Measurements from ENCODE around the gene MAST1.

The MAST1 gene

DNA sequence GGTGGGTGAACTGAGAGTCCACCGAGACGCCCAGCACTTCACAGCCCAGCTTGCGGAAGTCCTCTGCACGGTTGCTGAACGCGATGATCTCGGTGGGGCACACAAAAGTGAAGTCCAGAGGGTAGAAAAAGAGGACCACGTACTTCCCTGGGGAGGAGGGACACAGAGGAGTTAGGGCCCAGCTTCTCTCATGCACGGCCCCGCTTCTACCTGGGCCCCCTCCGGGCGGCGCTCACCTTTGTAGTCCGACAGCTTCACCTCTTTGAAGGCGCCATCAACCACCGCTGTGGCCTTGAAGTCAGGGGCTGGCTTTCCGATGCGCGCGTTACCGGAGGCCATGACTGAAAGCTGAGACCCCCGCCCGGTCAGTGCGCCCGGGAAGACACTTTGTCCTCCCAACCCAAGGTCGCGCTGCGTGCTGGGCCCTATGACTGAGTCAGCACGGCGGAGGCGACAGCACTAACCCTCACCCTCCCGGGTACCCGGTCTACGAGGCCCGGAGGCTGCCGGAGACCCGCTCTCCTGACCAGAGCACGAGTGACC is 37.3 kb upstream of the MAST1 start:
- H3K4ac ChIP-seq (ENCODE audit: low read length), result peak overlapping the region; percentile 87
- H3K23ac ChIP-seq (ENCODE audit: low read depth, low read length, poor library complexity), result peak overlapping the region; percentile 98
- H3K4me3 ChIP-seq (ENCODE audit: low read length in 2 of 2), result peak overlapping the region; percentile 86 to 96
- H2BK120ac ChIP-seq (ENCODE audit: low read depth, low read length), result no peak overlapping the region
- H2BK15ac ChIP-seq (ENCODE audit: low read length), result peak overlapping the region; percentile 99
- H4K91ac ChIP-seq (ENCODE audit: low read depth, low read length, poor library complexity), result no peak overlapping the region
- peak overlapping the region; percentile 100 for H3K18ac ChIP-seq (ENCODE audit: low read length)
- H3K79me1 ChIP-seq (ENCODE audit: low read depth, low read length), result peaks cover 11% of the 10 kb centered on the region
- WGBS, 2 donors (ENCODE audit: extremely low coverage in 2 of 2, insufficient read length in 2 of 2, insufficient replicate concordance in 1 of 2), result no CpG with 5 or more reads among the region's 38 CpGs
- peak overlapping the region; percentile 94 for H2BK5ac ChIP-seq (ENCODE audit: low read length)
- no peak for DNase-seq (ENCODE audit: low spot score)
- H3K9ac ChIP-seq (ENCODE audit: low read depth, low read length, poor library complexity), result peak overlapping the region; percentile 100
- H3K36me3 ChIP-seq (replicated peaks in 1 of 2; ENCODE audit: control insufficient read depth in 2 of 2, insufficient read depth in 2 of 2, low read length in 2 of 2), result peaks cover 12 to 33% of the 10 kb centered on the region in 2 donors
- peak overlapping the region; percentile 99 for H2AK5ac ChIP-seq (ENCODE audit: low read depth, low read length)
- peak overlapping the region; percentile 84 for H3K4me2 ChIP-seq (ENCODE audit: insufficient read depth, low read length, poor library complexity, severe bottlenecking)
- H4K8ac ChIP-seq (ENCODE audit: low read depth, low read length), result no peak overlapping the region
- H2AFZ ChIP-seq (ENCODE audit: low read length), result peak overlapping the region; percentile 98
- no peak overlapping the region for H2BK12ac ChIP-seq (ENCODE audit: low read length)
- H3K9me3 ChIP-seq (replicated peaks in 1 of 2; ENCODE audit: control insufficient read depth in 2 of 2, insufficient read depth in 1 of 2, low read depth in 1 of 2, low read length in 2 of 2), result no peaks in the 10 kb centered on the region
- peaks cover 10 to 12% of the 10 kb centered on the region in 2 donors for H3K4me1 ChIP-seq (ENCODE audit: control insufficient read depth in 2 of 2, insufficient read depth in 1 of 2, low read depth in 1 of 2, low read length in 2 of 2)
- H3K27ac ChIP-seq (replicated peaks; ENCODE audit: low read length), result peak overlapping the region; percentile 30
- no peaks in the 10 kb centered on the region for H3K27me3 ChIP-seq (ENCODE audit: control insufficient read depth in 3 of 3, insufficient read depth in 3 of 3, low read depth in 1 of 3, low read length in 3 of 3)
- peak overlapping the region; percentile 99 for H3K14ac ChIP-seq (ENCODE audit: low read length)

DNA sequence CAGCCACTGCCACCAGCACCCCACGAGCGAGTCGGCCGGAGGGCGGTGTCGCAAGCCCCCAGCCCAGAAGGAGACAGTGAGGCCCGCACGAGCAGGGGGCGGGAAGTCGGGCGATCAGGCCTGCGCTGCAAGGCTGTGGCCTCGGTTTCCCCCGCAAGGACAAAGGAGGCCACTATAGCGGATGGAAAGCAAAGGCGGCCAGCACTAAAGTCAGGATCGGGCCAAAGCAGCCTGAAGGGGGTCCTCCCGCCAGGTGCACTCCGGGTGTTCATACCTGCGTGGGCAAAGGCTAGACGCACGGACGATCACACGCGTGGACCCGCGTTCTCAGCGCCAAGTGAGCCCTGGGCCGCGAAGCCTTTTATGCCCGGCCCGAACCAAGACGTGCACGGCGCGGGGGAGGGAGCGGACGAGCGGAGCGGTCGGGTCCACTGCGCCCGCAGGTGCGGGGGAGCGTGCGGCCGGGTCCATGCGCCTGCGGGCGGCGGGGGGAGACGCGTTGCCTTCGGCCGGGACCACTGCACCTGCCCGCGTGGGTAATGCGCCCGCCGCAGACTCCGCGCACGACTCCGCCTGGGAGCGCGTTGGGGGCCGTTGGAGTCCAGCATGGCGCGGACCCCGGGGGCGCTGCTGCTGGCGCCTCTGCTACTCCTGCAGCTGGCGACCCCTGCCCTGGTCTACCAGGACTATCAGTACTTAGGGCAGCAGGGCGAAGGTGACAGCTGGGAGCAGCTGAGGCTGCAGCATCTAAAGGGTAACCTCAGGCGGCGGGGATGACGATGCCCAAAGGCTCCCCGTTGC is 36.6 kb upstream of the MAST1 start, which contains the start of the genes PRDX2 and THSD8:
Gene PRDX2 (minus strand): TSS at position 335 of the 801 bp plus-strand sequence. CDS start 539 bp downstream, outside the sequence.
Gene THSD8 (plus strand): TSS at position 604 of the 801 bp plus-strand sequence. CDS start 3 bp downstream, at position 607.
- Histone ChIP-seq H3K9ac (ENCODE audit: low read depth, low read length, poor library complexity) (peak within 1 kb of the TSS; percentile 100), H3K4me2 (ENCODE audit: insufficient read depth, low read length, poor library complexity, severe bottlenecking) (peak within 1 kb of the TSS; percentile 84)
- no CpG with 5 or more reads among the region's 78 CpGs for WGBS, 2 donors (ENCODE audit: extremely low coverage in 2 of 2, insufficient read length in 2 of 2, insufficient replicate concordance in 1 of 2)

DNA sequence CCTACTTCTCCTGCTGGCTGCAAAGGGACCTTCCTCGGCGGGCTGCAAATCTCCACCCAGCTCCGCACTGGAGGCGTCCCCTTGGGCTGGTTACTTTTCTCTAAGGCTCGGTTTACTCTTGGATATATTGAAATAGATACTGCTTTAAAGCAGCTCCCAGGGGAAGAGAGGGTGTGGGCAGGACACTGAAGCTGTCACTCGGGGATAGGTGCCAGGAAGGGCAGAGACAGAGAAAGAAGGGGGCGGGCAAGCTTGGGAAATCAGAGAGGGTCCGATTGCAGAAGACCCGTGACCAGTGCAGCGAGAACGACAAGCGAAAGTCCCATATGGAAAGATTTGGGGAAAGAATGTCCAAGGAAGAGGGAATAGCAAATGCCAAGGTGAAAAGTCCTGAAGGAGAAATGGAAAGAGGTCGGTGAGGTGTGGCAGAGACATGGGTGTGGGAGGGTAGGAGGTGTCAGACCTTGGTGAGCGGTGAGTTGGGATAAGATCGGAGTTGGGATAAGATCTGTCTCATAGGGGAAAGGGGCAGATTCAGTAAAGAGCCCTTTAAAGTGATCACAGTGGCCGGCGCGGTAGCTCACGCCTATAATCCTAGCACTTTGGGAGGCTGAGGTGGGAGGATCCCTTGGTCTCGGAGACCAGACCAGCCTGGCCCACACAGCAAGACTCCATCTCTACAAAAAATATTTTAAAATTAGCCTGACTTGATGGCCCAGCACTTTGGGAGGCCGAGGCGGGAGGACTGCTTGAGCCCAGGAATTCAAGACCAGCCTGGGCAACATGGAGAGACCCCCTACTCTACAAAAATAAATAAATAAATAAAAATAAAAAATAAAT is 35.8 kb upstream of the MAST1 start:
- no peak overlapping the region for H3K27ac ChIP-seq (replicated peaks; ENCODE audit: low read length)

More for the DNA sequence above, 36.6 kb upstream of the MAST1 start, which contains the start of the genes PRDX2 and THSD8:
- H4K91ac ChIP-seq (ENCODE audit: low read depth, low read length, poor library complexity), result no peak within 1 kb of the TSS
- peak within 1 kb of the TSS; percentile 87 for H3K4ac ChIP-seq (ENCODE audit: low read length)
- peaks cover 7 to 11% of the 10 kb centered on the region in 2 donors for H3K4me1 ChIP-seq (ENCODE audit: control insufficient read depth in 2 of 2, insufficient read depth in 1 of 2, low read depth in 1 of 2, low read length in 2 of 2)
- peak within 1 kb of the TSS; percentile 30 for H3K27ac ChIP-seq (replicated peaks; ENCODE audit: low read length)
- peak within 1 kb of the TSS; percentile 98 for H2AFZ ChIP-seq (ENCODE audit: low read length)
- peaks cover 11% of the 10 kb centered on the region for H3K79me1 ChIP-seq (ENCODE audit: low read depth, low read length)
- no peaks in the 10 kb centered on the region for H3K9me3 ChIP-seq (replicated peaks in 1 of 2; ENCODE audit: control insufficient read depth in 2 of 2, insufficient read depth in 1 of 2, low read depth in 1 of 2, low read length in 2 of 2)
- peak within 1 kb of the TSS; percentile 98 for H3K23ac ChIP-seq (ENCODE audit: low read depth, low read length, poor library complexity)
- H2BK120ac ChIP-seq (ENCODE audit: low read depth, low read length), result peak within 1 kb of the TSS; percentile 87
- H3K14ac ChIP-seq (ENCODE audit: low read length), result peak within 1 kb of the TSS; percentile 99
- H2BK15ac ChIP-seq (ENCODE audit: low read length), result peak within 1 kb of the TSS; percentile 99
- no peaks in the 10 kb centered on the region for H3K27me3 ChIP-seq (ENCODE audit: control insufficient read depth in 3 of 3, insufficient read depth in 3 of 3, low read depth in 1 of 3, low read length in 3 of 3)
- DNase-seq (ENCODE audit: low spot score), result peak; percentile 80
- peak within 1 kb of the TSS; percentile 100 for H3K18ac ChIP-seq (ENCODE audit: low read length)
- peak within 1 kb of the TSS; percentile 99 for H2AK5ac ChIP-seq (ENCODE audit: low read depth, low read length)
- peak within 1 kb of the TSS; percentile 87 for H4K8ac ChIP-seq (ENCODE audit: low read depth, low read length)
- peaks cover 12 to 32% of the 10 kb centered on the region in 2 donors for H3K36me3 ChIP-seq (replicated peaks in 1 of 2; ENCODE audit: control insufficient read depth in 2 of 2, insufficient read depth in 2 of 2, low read length in 2 of 2)
- peak within 1 kb of the TSS; percentile 81 for H2BK12ac ChIP-seq (ENCODE audit: low read length)
- peak within 1 kb of the TSS; percentile 94 for H2BK5ac ChIP-seq (ENCODE audit: low read length)
- H3K4me3 ChIP-seq (ENCODE audit: low read length in 2 of 2), result peak within 1 kb of the TSS; percentile 86 to 96

More for the DNA sequence above, 35.8 kb upstream of the MAST1 start:
- no peak overlapping the region for H3K14ac ChIP-seq (ENCODE audit: low read length)
- peak overlapping the region; percentile 87 for H3K9ac ChIP-seq (ENCODE audit: low read depth, low read length, poor library complexity)
- DNase-seq (ENCODE audit: low spot score), result no peak
- no peak overlapping the region for H4K91ac ChIP-seq (ENCODE audit: low read depth, low read length, poor library complexity)
- H3K4me2 ChIP-seq (ENCODE audit: insufficient read depth, low read length, poor library complexity, severe bottlenecking), result peak overlapping the region; percentile 84
- H2BK12ac ChIP-seq (ENCODE audit: low read length), result no peak overlapping the region
- peak overlapping the region; percentile 98 for H2AFZ ChIP-seq (ENCODE audit: low read length)
- no peak overlapping the region for H3K4ac ChIP-seq (ENCODE audit: low read length)
- H3K36me3 ChIP-seq (replicated peaks in 1 of 2; ENCODE audit: control insufficient read depth in 2 of 2, insufficient read depth in 2 of 2, low read length in 2 of 2), result peaks cover 15 to 28% of the 10 kb centered on the region in 2 donors
- H2AK5ac ChIP-seq (ENCODE audit: low read depth, low read length), result no peak overlapping the region
- H3K4me1 ChIP-seq (ENCODE audit: control insufficient read depth in 2 of 2, insufficient read depth in 1 of 2, low read depth in 1 of 2, low read length in 2 of 2), result peaks cover 14 to 17% of the 10 kb centered on the region in 2 donors
- peak overlapping the region; percentile 96 for H3K18ac ChIP-seq (ENCODE audit: low read length)
- peak overlapping the region; percentile 99 for H2BK15ac ChIP-seq (ENCODE audit: low read length)
- no CpG with 5 or more reads among the region's 22 CpGs for WGBS, 2 donors (ENCODE audit: extremely low coverage in 2 of 2, insufficient read length in 2 of 2, insufficient replicate concordance in 1 of 2)
- peak overlapping the region; percentile 86 to 96 for H3K4me3 ChIP-seq (ENCODE audit: low read length in 2 of 2)
- no peak overlapping the region for H4K8ac ChIP-seq (ENCODE audit: low read depth, low read length)
- no peaks in the 10 kb centered on the region for H3K9me3 ChIP-seq (replicated peaks in 1 of 2; ENCODE audit: control insufficient read depth in 2 of 2, insufficient read depth in 1 of 2, low read depth in 1 of 2, low read length in 2 of 2)
- peak overlapping the region; percentile 94 for H2BK5ac ChIP-seq (ENCODE audit: low read length)
- H3K27me3 ChIP-seq (ENCODE audit: control insufficient read depth in 3 of 3, insufficient read depth in 3 of 3, low read depth in 1 of 3, low read length in 3 of 3), result no peaks in the 10 kb centered on the region
- H2BK120ac ChIP-seq (ENCODE audit: low read depth, low read length), result peak overlapping the region; percentile 87
- H3K79me1 ChIP-seq (ENCODE audit: low read depth, low read length), result peaks cover 18% of the 10 kb centered on the region
- H3K23ac ChIP-seq (ENCODE audit: low read depth, low read length, poor library complexity), result peak overlapping the region; percentile 98
